Skeletal muscle satellite cell (primary cell): ENCODE data around the gene NIPAL4.
"Not testable (repeated sequence)": the region's sequence is repeated elsewhere in the genome, so short reads cannot be mapped to it uniquely, and the experiment has no call there.

Experiments used
- H3K27me3 ChIP-seq: 2 replicates; pipeline ENCODE4 v1.7.0; 2013; ENCODE audit warnings: low read length; ENCODE audit not compliant: control insufficient read depth, insufficient read depth
- H3K36me3 ChIP-seq: 2 replicates; pipeline ENCODE4 v1.7.0; 2013; ENCODE audit warnings: mild to moderate bottlenecking, control low read depth, low read length; ENCODE audit not compliant: insufficient read depth
- H3K4me1 ChIP-seq: 2 replicates; pipeline ENCODE4 v1.7.0; 2013; ENCODE audit warnings: low read length; ENCODE audit not compliant: control insufficient read depth, insufficient read depth
- H3K4me2 ChIP-seq: 2 replicates; pipeline ENCODE4 v1.7.0; 2013; ENCODE audit warnings: mild to moderate bottlenecking, low read length
- H3K4me3 ChIP-seq: 2 replicates; pipeline ENCODE4 v1.7.0; 2013; ENCODE audit warnings: low read length
- H3K9ac ChIP-seq: 2 replicates; pipeline ENCODE4 v1.7.0; 2013; ENCODE audit warnings: mild to moderate bottlenecking, low read depth, low read length, moderate library complexity
- H3K9me3 ChIP-seq: replicated peaks from 2 replicates; pipeline ENCODE4 v1.7.0; 2013; ENCODE audit warnings: mild to moderate bottlenecking, control low read depth, low read length

The NIPAL4 gene

DNA sequence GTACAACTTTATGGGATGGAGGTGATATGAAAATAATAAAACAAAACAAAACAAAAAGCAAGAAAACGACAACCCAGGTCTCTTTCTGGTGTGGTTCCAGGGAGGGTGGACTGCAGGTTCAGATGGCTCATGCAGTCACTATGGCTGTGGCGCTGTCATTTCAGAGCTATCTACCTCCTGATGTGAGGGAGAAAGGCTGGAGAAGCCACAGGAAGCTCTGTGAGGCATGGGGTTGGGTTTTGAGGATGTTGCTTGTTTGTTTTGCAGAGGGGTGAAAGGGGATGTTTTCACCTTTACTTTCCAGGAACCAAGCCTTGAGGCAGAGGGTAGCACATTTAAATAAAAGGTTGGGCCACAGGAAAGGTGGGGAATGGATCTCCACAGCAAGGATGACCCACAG lies 18.7 kb downstream of the NIPAL4 start:
- H3K36me3 ChIP-seq = peaks cover 50% of the 10 kb centered on the region
- no peak overlapping the region for H3K4me3 ChIP-seq
- H3K9ac ChIP-seq = no peak overlapping the region
- no peaks in the 10 kb centered on the region for H3K27me3 ChIP-seq
- H3K4me2 ChIP-seq = no peak overlapping the region
- H3K9me3 ChIP-seq = no peaks in the 10 kb centered on the region
- H3K4me1 ChIP-seq = peaks cover 19% of the 10 kb centered on the region

DNA sequence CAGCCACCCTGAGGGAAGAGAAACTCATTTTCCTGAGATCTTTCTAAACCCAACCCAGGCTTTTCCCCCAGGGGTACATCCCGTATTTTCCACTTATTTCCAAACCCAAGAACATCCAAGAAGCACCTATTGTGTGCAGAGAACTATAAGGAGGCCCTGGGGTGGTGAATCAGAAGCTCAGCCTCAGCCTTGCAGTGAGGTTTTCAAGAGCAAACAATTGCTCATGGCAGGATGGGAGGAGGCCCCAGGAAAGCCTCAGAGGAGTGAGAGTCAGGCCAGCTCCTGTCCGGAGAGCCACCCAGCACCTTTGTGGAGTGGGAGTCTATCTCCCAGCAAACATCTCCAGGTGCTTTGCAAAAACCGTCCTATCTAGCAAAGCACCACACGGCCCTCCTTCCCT lies 19.2 kb downstream of the NIPAL4 start:
- H3K9me3 ChIP-seq = no peaks in the 10 kb centered on the region
- no peak overlapping the region for H3K9ac ChIP-seq
- H3K4me2 ChIP-seq = no peak overlapping the region
- no peak overlapping the region for H3K4me3 ChIP-seq
- H3K36me3 ChIP-seq = peaks cover 54% of the 10 kb centered on the region
- H3K4me1 ChIP-seq = peaks cover 15% of the 10 kb centered on the region
- H3K27me3 ChIP-seq = no peaks in the 10 kb centered on the region

DNA sequence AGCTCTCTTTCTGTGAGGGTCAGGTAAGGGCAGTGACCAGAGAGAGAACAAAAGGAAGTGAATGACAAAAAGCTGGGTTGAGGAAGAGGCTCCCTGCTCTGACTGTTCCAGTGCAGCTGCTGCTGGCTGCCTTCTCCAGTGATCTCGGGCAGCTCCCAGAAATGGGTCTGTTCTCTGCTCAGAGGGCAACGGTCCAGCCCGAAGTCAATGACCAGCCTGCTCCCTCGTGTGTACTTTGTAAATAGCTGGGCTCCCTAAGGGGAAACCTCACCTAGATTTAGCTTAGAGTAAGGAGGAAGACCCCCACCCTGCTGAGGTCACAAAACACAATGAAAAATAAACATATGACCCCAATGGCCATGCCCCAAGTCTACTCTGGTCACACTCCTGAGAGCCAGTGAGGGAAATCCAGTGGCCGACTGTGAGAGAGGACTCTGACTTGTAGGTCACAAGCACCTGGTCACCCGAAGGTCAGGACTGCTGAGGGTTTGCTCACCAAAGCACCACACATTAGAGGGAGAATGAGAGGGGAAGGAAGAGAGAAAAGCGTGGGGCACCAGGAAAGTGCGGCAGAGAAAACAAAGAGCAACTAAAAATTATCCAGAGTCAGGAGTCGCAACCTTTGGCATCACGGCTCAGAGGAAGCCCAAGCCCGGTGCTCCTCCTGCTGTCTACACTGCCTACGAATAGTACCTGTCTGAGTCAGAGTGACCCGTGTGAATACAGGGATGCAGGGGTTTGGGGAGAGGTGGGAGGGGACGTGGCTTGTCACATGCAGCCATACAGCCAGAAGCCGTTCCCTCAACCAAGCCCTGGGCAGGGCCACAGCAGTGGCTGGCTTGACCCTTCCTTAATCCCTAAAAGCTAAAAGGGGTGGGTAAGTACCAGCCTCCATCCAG lies 19.8 kb downstream of the NIPAL4 start:
- H3K27me3 ChIP-seq = no peaks in the 10 kb centered on the region
- no peak overlapping the region for H3K9ac ChIP-seq
- H3K4me1 ChIP-seq = peaks cover 14% of the 10 kb centered on the region
- H3K9me3 ChIP-seq = no peaks in the 10 kb centered on the region
- peaks cover 60% of the 10 kb centered on the region for H3K36me3 ChIP-seq
- no peak overlapping the region for H3K4me3 ChIP-seq
- H3K4me2 ChIP-seq = no peak overlapping the region

DNA sequence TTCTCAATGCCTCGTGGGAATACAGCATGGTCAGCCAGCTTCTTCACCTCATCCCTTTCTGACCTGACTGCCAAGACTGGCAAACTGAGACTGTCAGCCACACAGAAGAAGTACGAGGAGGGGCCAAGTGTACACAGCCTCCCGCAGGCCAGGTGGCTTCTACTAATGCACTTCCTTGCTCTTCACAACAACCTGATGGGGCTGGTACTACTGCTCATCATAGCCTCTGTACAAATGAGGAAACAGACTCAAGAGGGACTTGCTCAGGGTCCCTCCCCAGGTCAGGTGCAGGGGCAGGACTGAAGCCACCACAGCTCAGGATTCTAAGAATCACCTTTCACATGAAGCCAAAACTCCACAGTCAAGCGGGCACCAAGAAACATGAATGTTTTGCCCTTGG lies 21.3 kb downstream of the NIPAL4 start:
- no peak overlapping the region for H3K9ac ChIP-seq
- peaks cover 14% of the 10 kb centered on the region for H3K4me1 ChIP-seq
- no peak overlapping the region for H3K4me3 ChIP-seq
- no peaks in the 10 kb centered on the region for H3K9me3 ChIP-seq
- no peak overlapping the region for H3K4me2 ChIP-seq
- no peaks in the 10 kb centered on the region for H3K27me3 ChIP-seq
- H3K36me3 ChIP-seq = peaks cover 65% of the 10 kb centered on the region

DNA sequence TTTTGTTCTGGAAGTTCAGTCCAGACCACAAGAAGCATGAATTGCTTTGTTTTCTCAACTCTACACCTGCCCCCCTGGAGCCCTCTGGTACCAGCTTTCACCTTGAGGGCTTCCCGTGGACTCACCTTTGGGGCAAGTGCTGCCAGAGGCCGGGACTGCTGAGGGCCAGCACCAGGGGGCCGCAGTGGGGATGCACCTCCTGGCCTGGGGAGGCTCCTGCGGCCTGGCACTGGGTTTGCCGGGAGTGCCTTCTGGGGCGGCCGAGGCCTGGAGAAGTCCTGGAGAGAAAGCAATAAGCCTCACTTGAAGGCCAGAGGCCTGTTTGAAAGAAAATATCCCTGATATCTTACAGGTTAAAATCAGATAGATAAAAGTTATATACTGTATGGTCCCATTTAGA lies 21.7 kb downstream of the NIPAL4 start:
- H3K36me3 ChIP-seq = peaks cover 67% of the 10 kb centered on the region
- no peaks in the 10 kb centered on the region for H3K9me3 ChIP-seq
- H3K4me2 ChIP-seq = no peak overlapping the region
- no peaks in the 10 kb centered on the region for H3K27me3 ChIP-seq
- no peak overlapping the region for H3K9ac ChIP-seq
- H3K4me3 ChIP-seq = no peak overlapping the region
- H3K4me1 ChIP-seq = peaks cover 14% of the 10 kb centered on the region

DNA sequence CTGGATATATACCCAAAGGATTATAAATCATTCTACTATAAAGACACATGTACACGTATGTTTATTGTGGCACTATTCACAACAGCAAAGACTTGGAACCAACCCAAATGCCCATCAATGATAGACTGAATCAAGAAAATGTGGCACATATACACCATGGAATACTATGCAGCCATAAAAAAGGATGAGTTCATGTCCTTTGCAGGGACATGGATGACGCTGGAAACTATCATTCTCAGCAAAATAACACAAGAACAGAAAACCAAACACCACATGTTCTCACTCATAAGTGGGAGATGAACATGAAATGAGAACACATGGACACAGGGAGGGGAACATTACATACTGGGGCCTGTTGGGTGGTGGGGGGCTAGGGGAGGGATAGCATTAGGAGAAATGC lies 22.7 kb downstream of the NIPAL4 start:
- peaks cover 14% of the 10 kb centered on the region for H3K4me1 ChIP-seq
- peaks cover 68% of the 10 kb centered on the region for H3K36me3 ChIP-seq
- H3K9ac ChIP-seq, H3K4me2 ChIP-seq, H3K27me3 ChIP-seq, H3K9me3 ChIP-seq, H3K4me3 ChIP-seq: not testable (repeated sequence)

DNA sequence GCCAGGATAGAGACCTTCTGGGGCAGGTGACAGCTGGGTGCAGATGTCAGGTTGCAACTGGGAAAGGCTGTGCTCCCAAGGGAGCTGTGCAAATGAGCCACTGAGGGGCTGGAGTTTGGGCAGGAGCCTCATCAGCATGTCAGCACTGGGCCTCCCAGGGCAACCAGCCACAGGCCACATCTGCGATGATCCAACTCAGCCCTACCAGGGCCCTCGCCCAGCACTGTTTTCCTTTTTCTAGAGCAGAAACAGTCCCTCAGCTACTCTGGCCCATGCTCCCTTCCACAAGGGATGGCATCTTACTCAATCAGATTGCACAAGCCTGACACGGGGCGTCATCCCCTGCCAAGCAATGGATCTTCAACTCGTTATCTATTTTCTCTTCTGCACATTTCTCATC lies 24.8 kb downstream of the NIPAL4 start:
- peaks cover 6% of the 10 kb centered on the region for H3K4me1 ChIP-seq
- peaks cover 68% of the 10 kb centered on the region for H3K36me3 ChIP-seq
- H3K9me3 ChIP-seq = no peaks in the 10 kb centered on the region
- no peaks in the 10 kb centered on the region for H3K27me3 ChIP-seq
- no peak overlapping the region for H3K9ac ChIP-seq
- no peak overlapping the region for H3K4me3 ChIP-seq
- H3K4me2 ChIP-seq = no peak overlapping the region

DNA sequence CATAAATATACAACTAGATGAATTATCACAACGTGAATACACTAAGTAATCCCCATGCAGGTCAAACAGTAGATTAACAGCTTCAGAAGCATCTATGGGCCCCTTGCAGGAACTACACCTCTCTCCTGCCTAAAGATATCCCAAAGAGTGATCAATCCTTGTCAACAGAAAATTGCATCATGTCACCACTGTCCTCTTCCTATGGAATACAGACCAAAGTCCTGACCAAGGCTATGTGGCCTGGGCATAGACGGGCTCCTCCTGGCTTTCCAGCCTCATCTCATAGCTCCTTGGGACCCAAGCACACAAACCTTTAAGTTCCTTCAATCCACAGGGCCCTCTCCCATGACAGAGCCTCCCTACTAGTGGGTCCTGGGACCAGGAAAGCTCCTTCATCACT lies 25.3 kb downstream of the NIPAL4 start:
- Histone ChIP-seq H3K4me3 (no peak overlapping the region), H3K9me3 (no peaks in the 10 kb centered on the region), H3K36me3 (peaks cover 67% of the 10 kb centered on the region), H3K27me3 (no peaks in the 10 kb centered on the region), H3K4me1 (peaks cover 4% of the 10 kb centered on the region), H3K4me2 (no peak overlapping the region), H3K9ac (no peak overlapping the region)

DNA sequence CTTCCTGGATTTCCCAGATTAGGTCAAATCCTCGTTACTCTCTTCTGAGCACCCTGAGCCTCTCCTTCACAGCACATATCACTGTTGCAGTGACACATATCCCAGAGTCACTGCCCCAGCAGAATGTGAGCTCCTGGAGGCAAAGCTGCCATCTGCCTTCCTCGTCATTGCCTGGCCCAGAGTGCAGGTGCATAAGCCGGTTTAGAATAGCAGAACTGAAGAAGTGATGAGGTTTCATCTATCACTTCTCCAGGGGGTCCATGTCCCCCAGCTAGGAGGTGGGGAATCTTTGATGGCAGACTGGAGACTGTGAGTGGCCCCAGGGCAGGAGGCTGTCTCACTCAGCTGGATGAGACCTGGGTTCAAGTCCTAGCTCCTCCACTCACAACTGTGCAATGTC lies 25.8 kb downstream of the NIPAL4 start:
- no peak overlapping the region for H3K4me2 ChIP-seq
- no peaks in the 10 kb centered on the region for H3K27me3 ChIP-seq
- no peak overlapping the region for H3K9ac ChIP-seq
- peaks cover 4% of the 10 kb centered on the region for H3K4me1 ChIP-seq
- H3K9me3 ChIP-seq = no peaks in the 10 kb centered on the region
- peaks cover 65% of the 10 kb centered on the region for H3K36me3 ChIP-seq
- no peak overlapping the region for H3K4me3 ChIP-seq

DNA sequence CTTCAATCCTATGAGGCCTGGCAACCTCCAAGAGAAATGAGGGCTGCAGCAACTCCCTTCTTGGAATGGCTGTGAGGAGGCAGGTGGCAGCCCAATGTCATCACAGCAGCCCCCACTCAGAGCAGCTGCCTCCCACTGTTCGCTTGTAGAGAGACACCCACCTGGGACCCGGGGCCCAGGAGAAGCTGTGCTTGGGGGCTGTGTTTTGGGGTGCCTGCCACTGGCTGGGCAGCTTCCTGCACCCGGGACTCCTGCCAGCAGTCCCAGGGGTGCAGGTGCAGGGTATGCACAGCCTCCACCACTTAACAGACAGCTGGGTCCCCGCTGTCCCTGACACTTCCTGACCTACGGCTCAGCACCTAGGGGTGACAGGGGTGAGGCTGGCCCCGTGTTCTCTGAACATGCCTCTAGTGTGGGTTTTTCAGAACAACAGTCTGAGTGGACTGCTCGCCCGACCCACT lies 26.2 kb downstream of the NIPAL4 start:
- Histone ChIP-seq H3K4me3 (no peak overlapping the region), H3K36me3 (peaks cover 65% of the 10 kb centered on the region), H3K4me1 (peaks cover 4% of the 10 kb centered on the region), H3K9me3 (no peaks in the 10 kb centered on the region), H3K4me2 (no peak overlapping the region), H3K9ac (no peak overlapping the region), H3K27me3 (no peaks in the 10 kb centered on the region)

DNA sequence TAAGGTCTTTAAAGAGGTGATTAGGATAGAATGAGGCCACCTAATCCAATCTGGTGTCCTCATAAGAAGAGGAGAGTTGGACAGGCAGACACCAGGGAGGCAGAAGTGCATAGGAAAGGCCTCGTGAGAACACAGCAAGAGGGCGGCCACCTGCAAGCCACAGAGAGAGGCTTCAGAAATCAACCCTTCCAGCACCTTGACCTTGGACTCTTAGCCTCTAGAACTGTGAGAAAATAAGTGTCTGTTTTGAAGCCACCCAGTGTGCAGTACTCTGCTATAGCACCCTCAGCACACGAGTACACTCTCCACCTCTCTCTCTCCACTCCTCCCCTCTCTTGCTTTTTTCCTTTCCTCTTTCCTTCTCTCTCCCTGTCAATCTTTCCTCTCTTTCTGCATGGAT lies 26.8 kb downstream of the NIPAL4 start:
- Histone ChIP-seq H3K4me1 (peaks cover 4% of the 10 kb centered on the region), H3K9ac (no peak overlapping the region), H3K9me3 (no peaks in the 10 kb centered on the region), H3K4me3 (no peak overlapping the region), H3K4me2 (no peak overlapping the region), H3K27me3 (no peaks in the 10 kb centered on the region), H3K36me3 (peaks cover 64% of the 10 kb centered on the region)

DNA sequence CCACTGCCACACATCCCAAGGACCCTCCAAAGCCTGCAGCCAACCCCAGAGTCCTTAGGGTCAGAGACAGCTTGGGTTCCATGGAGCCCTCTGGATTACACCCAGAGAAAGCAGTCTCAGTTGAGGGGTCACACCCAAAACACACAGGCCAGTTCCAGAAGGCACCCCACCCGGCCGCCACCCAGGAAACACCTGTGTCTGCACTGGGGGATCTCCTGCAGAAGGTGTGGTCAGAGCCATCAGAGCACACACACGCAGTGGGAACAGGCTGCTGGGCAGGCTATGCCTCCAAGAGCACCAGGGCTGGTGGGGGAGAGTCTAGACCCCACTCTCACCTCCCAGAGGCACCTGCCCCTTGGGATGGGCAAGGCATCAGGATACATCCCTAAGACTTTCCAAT lies 27.3 kb downstream of the NIPAL4 start:
- H3K4me3 ChIP-seq = no peak overlapping the region
- H3K4me2 ChIP-seq = no peak overlapping the region
- peaks cover 4% of the 10 kb centered on the region for H3K4me1 ChIP-seq
- H3K9ac ChIP-seq = no peak overlapping the region
- H3K9me3 ChIP-seq = no peaks in the 10 kb centered on the region
- H3K36me3 ChIP-seq = peaks cover 66% of the 10 kb centered on the region
- no peaks in the 10 kb centered on the region for H3K27me3 ChIP-seq
